Measurements from ENCODE around the gene MLXIP. TPM values are rescaled to one million over a fixed set of nuclear protein-coding genes. Genes with fewer than 3 reads are reported as not detected.

Gene MLXIP
- total RNA-seq, 1 donor = 8.3 TPM

- H3K4me3 ChIP-seq (ENCODE audit: low read depth, low read length) = peak overlapping the region; percentile 89
- no peak for TF ChIP-seq CTCF (IDR thresholded peaks at IDR 0.05; ENCODE audit: insufficient read depth, low read length)
- peak; percentile 93 for DNase-seq (ENCODE audit: low read depth)
These were observed 1.9 kb downstream of the MLXIP start for GRCh38 chr12:122080149-122081082.

- DNase-seq (ENCODE audit: low read depth) = peak; percentile 88
- no peak for TF ChIP-seq CTCF (IDR thresholded peaks at IDR 0.05; ENCODE audit: insufficient read depth, low read length)
- peak overlapping the region; percentile 89 for H3K4me3 ChIP-seq (ENCODE audit: low read depth, low read length)
These were observed 2.6 kb downstream of the MLXIP start for GRCh38 chr12:122081083-122081696.

- DNase-seq (ENCODE audit: low read depth) = peak; percentile 78
- peak overlapping the region; percentile 89 for H3K4me3 ChIP-seq (ENCODE audit: low read depth, low read length)
- TF ChIP-seq CTCF (IDR thresholded peaks at IDR 0.05; ENCODE audit: insufficient read depth, low read length) = no peak
These were observed 3.2 kb downstream of the MLXIP start for GRCh38 chr12:122081697-122082221.

GRCh38 chr12:122082621-122083356, 4.2 kb downstream of the MLXIP start:
- no peak for TF ChIP-seq CTCF (IDR thresholded peaks at IDR 0.05; ENCODE audit: insufficient read depth, low read length)
- DNase-seq (ENCODE audit: low read depth) = no peak

GRCh38 chr12:122084857-122085405, 6.4 kb downstream of the MLXIP start:
- DNase-seq (ENCODE audit: low read depth) = no peak
- TF ChIP-seq CTCF (IDR thresholded peaks at IDR 0.05; ENCODE audit: insufficient read depth, low read length) = no peak
- no peak overlapping the region for H3K4me3 ChIP-seq (ENCODE audit: low read depth, low read length)

More at GRCh38 chr12:122082621-122083356, 4.2 kb downstream of the MLXIP start:
- no peak overlapping the region for H3K4me3 ChIP-seq (ENCODE audit: low read depth, low read length)

- H3K4me3 ChIP-seq (ENCODE audit: low read depth, low read length) = no peak overlapping the region
- no peak for DNase-seq (ENCODE audit: low read depth)
- TF ChIP-seq CTCF (IDR thresholded peaks at IDR 0.05; ENCODE audit: insufficient read depth, low read length) = no peak
These were observed 7.0 kb downstream of the MLXIP start for GRCh38 chr12:122085591-122085990.
